GM12891 (cell line): ENCODE data around the gene CTNNA3.

Experiments
- POLR2AphosphoS5 ChIP-seq: IDR thresholded peaks from 2 replicates; pipeline ENCODE4 v1.6.1; 2011; ENCODE audit warnings: low read depth, low read length, control low read depth
- POU2F2 ChIP-seq: IDR thresholded peaks from 2 replicates; pipeline ENCODE4 v1.6.1; 2011; ENCODE audit warnings: low read depth, mild to moderate bottlenecking, control low read depth, low read length, moderate library complexity
- SPI1 ChIP-seq: IDR thresholded peaks from 2 replicates; pipeline ENCODE4 v1.6.1; 2011; ENCODE audit warnings: low read depth, low read length, control low read depth

DNA sequence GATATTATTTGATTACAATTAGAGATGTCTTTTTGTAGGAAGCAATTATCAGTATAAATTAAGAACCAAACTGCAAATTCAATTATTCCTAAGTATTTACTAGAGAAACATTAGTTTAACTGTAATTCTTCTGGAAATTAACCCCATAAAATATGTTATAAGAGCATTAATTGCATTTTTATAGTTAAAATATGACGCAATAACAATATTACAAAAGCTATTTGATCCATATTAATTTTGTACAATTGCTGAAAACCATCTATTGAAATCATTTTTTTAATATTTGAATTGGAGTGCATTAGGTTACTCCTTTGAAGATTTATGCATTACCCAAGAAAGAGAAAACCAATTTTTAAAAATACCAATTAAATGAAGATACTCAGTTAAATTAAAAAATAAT, 1024.9 kb downstream of the CTNNA3 start:
- TF ChIP-seq POLR2AphosphoS5 (no peak), POU2F2 (no peak), SPI1 (no peak)
